Neural cell (in vitro differentiated cells): ENCODE data around the gene EXOC3L1. TPM values are rescaled to one million over a fixed set of nuclear protein-coding genes. Genes with fewer than 3 reads are reported as not detected.
A peak's percentile ranks its signal among the peaks of the same experiment; 100 is the strongest.

Experiments
- H2AFZ ChIP-seq: fragments of 200-600, 300-800 bp; sonication (generic), shearing (Covaris generic); 2 replicates; pipeline ENCODE4 v1.6.0; 2014; ENCODE audit warnings: low read depth, mild to moderate bottlenecking, antibody characterized with exemption, low read length, moderate library complexity
- H3F3A ChIP-seq: fragments of 200-600 bp; shearing (Covaris generic); 2 replicates; pipeline ENCODE4 v1.6.1; 2016; ENCODE audit warnings: mild to moderate bottlenecking, moderate library complexity, mixed read lengths, antibody characterized with exemption, low read length; ENCODE audit not compliant: insufficient read depth, poor library complexity, severe bottlenecking
- H3K27ac ChIP-seq: fragments of 200-600, 300-800 bp; sonication (generic), shearing (Covaris generic); 2 replicates; pipeline ENCODE4 v1.5.1; 2014; ENCODE audit warnings: mild to moderate bottlenecking, low read length, moderate library complexity
- H3K27me3 ChIP-seq: fragments of 300-800, 200-600 bp; sonication (generic), shearing (Covaris generic); 2 replicates; pipeline ENCODE4 v1.6.0; 2014; ENCODE audit warnings: mild to moderate bottlenecking, low read depth, low read length, moderate library complexity; ENCODE audit not compliant: insufficient read depth
- H3K36me3 ChIP-seq: fragments of 300-800, 200-600 bp; sonication (generic), shearing (Covaris generic); 2 replicates; pipeline ENCODE4 v1.5.1; 2014; ENCODE audit warnings: mild to moderate bottlenecking, antibody characterized with exemption, low read length, moderate library complexity; ENCODE audit not compliant: insufficient read depth
- H3K4me2 ChIP-seq: fragments of 300-800, 200-600 bp; sonication (generic), shearing (Covaris generic); 2 replicates; pipeline ENCODE4 v1.6.0; 2014; ENCODE audit warnings: mild to moderate bottlenecking, low read length
- H3K4me3 ChIP-seq: fragments of 300-800, 200-600 bp; sonication (generic), shearing (Covaris generic); 2 replicates; pipeline ENCODE4 v1.5.1; 2014; ENCODE audit warnings: mild to moderate bottlenecking, low read length, moderate library complexity
- H3K79me2 ChIP-seq: fragments of 200-600 bp; shearing (Covaris generic); replicated peaks from 2 replicates; pipeline ENCODE4 v1.6.0; 2014; ENCODE audit warnings: mild to moderate bottlenecking, low read length, moderate library complexity; ENCODE audit not compliant: insufficient read depth
- H3K9ac ChIP-seq: fragments of 300-800, 200-600 bp; sonication (generic), shearing (Covaris generic); 2 replicates; pipeline ENCODE4 v1.6.1; 2016; ENCODE audit warnings: mild to moderate bottlenecking, low read length, mixed read lengths
- H3K9me2 ChIP-seq: fragments of 200-600 bp; shearing (Covaris generic); 2 replicates; pipeline ENCODE4 v1.6.1; 2016; ENCODE audit warnings: mild to moderate bottlenecking, low read length, mixed read lengths; ENCODE audit not compliant: insufficient read depth
- H3K9me3 ChIP-seq: fragments of 200-600, 300-800 bp; sonication (generic), shearing (Covaris generic); 2 replicates; pipeline ENCODE4 v1.6.1; 2016; ENCODE audit warnings: mild to moderate bottlenecking, mixed run types, low read length, moderate library complexity, mixed read lengths
- H4K20me1 ChIP-seq: fragments of 200-600 bp; shearing (Covaris generic); 2 replicates; pipeline ENCODE4 v1.6.1; 2016; ENCODE audit warnings: mild to moderate bottlenecking, mixed run types; ENCODE audit not compliant: insufficient read depth
- CTCF ChIP-seq: fragments of 450-650 bp; IDR thresholded peaks from 2 replicates; pipeline ENCODE4 v1.5.1; 2014; ENCODE audit warnings: antibody characterized with exemption, mild to moderate bottlenecking, moderate library complexity; ENCODE audit not compliant: poor library complexity, severe bottlenecking
- EP300 ChIP-seq: fragments of 450-650 bp; conservative IDR thresholded peaks from 2 replicates; pipeline ENCODE4 v1.6.1; 2014; ENCODE audit warnings: antibody characterized with exemption, mild to moderate bottlenecking, moderate library complexity; ENCODE audit not compliant: poor library complexity, severe bottlenecking
- EZH2 ChIP-seq: fragments of 200-600, 300-800 bp; shearing (Covaris generic), sonication (generic); IDR thresholded peaks from 2 replicates; pipeline ENCODE4 v1.6.1; 2014; ENCODE audit warnings: antibody characterized with exemption, low read length, borderline replicate concordance, mild to moderate bottlenecking; ENCODE audit not compliant: insufficient read depth, poor library complexity, severe bottlenecking
- MXI1 ChIP-seq: fragments of 450-650 bp; conservative IDR thresholded peaks from 2 replicates; pipeline ENCODE4 v1.6.1; 2014; ENCODE audit warnings: antibody characterized with exemption, mild to moderate bottlenecking; ENCODE audit not compliant: poor library complexity, severe bottlenecking
- POLR2AphosphoS5 ChIP-seq: IDR thresholded peaks from 2 replicates; pipeline ENCODE4 v1.6.1; 2012
- RAD21 ChIP-seq: fragments of 450-650 bp; conservative IDR thresholded peaks from 2 replicates; pipeline ENCODE4 v1.6.1; 2014; ENCODE audit warnings: antibody characterized with exemption, mild to moderate bottlenecking, moderate library complexity
- REST ChIP-seq: IDR thresholded peaks from 2 replicates; pipeline ENCODE4 v1.6.1; 2012; ENCODE audit warnings: borderline replicate concordance
- SMC3 ChIP-seq: fragments of 450-650 bp; conservative IDR thresholded peaks from 2 replicates; pipeline ENCODE4 v1.6.1; 2014; ENCODE audit warnings: antibody characterized with exemption, mild to moderate bottlenecking, moderate library complexity; ENCODE audit not compliant: poor library complexity
- TAF1 ChIP-seq: IDR thresholded peaks from 2 replicates; pipeline ENCODE4 v1.6.1; 2012; ENCODE audit warnings: low read depth
- polyA plus RNA-seq: library from polyadenylated mRNA; depleted of rRNA; stranded (reverse); fragments of >200 nt; gene quantifications from 2 replicates; pipeline ENCODE4 v1.2.3, GENCODE V29; 2014

EXOC3L1 gene
- polyA plus RNA-seq, 1 donor from 2014 or later = 0.43 TPM

GRCh38 chr16:67198238-67198734, 8.3 kb upstream of the EXOC3L1 start:
- H3K27ac ChIP-seq = no peak overlapping the region
- no peaks in the 10 kb centered on the region for H3F3A ChIP-seq
- H3K79me2 ChIP-seq = peaks cover 3% of the 10 kb centered on the region
- H3K9me2 ChIP-seq = no peaks in the 10 kb centered on the region
- H2AFZ ChIP-seq = no peak overlapping the region
- no peaks in the 10 kb centered on the region for H3K9me3 ChIP-seq
- H4K20me1 ChIP-seq = no peaks in the 10 kb centered on the region
- H3K9ac ChIP-seq = no peak overlapping the region
- H3K4me2 ChIP-seq = no peak overlapping the region
- TF ChIP-seq MXI1 (no peak), CTCF (peak; percentile 40), EP300 (no peak)
- H3K4me3 ChIP-seq = no peak overlapping the region
- H3K36me3 ChIP-seq = no peaks in the 10 kb centered on the region
- no peaks in the 10 kb centered on the region for H3K27me3 ChIP-seq

GRCh38 chr16:67197704-67198103, 7.8 kb upstream of the EXOC3L1 start:
- H3K9ac ChIP-seq = no peak overlapping the region
- no peak overlapping the region for H3K27ac ChIP-seq
- H3F3A ChIP-seq = no peaks in the 10 kb centered on the region
- no peak overlapping the region for H3K4me3 ChIP-seq
- no peak overlapping the region for H3K4me2 ChIP-seq
- no peak overlapping the region for H2AFZ ChIP-seq
- no peaks in the 10 kb centered on the region for H3K9me2 ChIP-seq
- H3K36me3 ChIP-seq = no peaks in the 10 kb centered on the region
- no peak for TF ChIP-seq CTCF
- no peak for TF ChIP-seq TAF1
- no peak for TF ChIP-seq REST
- no peak for TF ChIP-seq POLR2AphosphoS5
- TF ChIP-seq RAD21 = no peak
- no peak for TF ChIP-seq EZH2
- TF ChIP-seq MXI1 = no peak
- TF ChIP-seq SMC3 = no peak
- TF ChIP-seq EP300 = no peak
- no peaks in the 10 kb centered on the region for H4K20me1 ChIP-seq
- no peaks in the 10 kb centered on the region for H3K27me3 ChIP-seq
- H3K9me3 ChIP-seq = no peaks in the 10 kb centered on the region
- H3K79me2 ChIP-seq = peaks cover 9% of the 10 kb centered on the region
